Panc1 (cell line): Measurements from ENCODE around the gene ALDH1L2. TPM values are rescaled to one million over a fixed set of nuclear protein-coding genes. Genes with fewer than 3 reads are reported as not detected.

Experiments used
- ATAC-seq: fragments of 200-7000 bp; cut with Tn5 transposase; 2 replicates; pipeline ENCODE4 v1.9.1; 2020; ENCODE audit warnings: mild to moderate bottlenecking, moderate library complexity
- BruUV-seq: library from RNA; stranded (reverse); fragments of 400-500 nt; replicated peaks from 2 replicates; lab custom pipeline; 2021; lab: Mats Ljungman, UMichigan
- CTCF ChIA-PET: fragments of 300-600 bp; sonication (Branson Sonifier 250); formaldehyde crosslinking; loops from one replicate; lab custom pipeline; 2022; ENCODE audit warnings: antibody characterized with exemption; lab: Charles Lee
- POLR2A ChIA-PET: fragments of 300-600 bp; sonication (Branson Sonifier 250); formaldehyde crosslinking; loops from one replicate; lab custom pipeline; 2022; ENCODE audit warnings: antibody characterized with exemption; lab: Charles Lee
- DNase-seq: peaks from one replicate; pipeline ENCODE4 v3.0.0-alpha.2; 2010; ENCODE audit warnings: low read depth, low spot score
- H3K27ac ChIP-seq: 2 replicates; pipeline ENCODE4 v1.5.1; 2011; ENCODE audit warnings: mild to moderate bottlenecking, low read length, inconsistent platforms
- H3K27me3 ChIP-seq: fragments of 200-500 bp; sonication (Bioruptor generic); 2 replicates; pipeline ENCODE4 v1.6.0; 2014; ENCODE audit warnings: low read length, inconsistent platforms; ENCODE audit not compliant: control insufficient read depth, insufficient read depth
- H3K36me3 ChIP-seq: fragments of 200-500 bp; sonication (Bioruptor generic); 2 replicates; pipeline ENCODE4 v1.5.1; 2014; ENCODE audit warnings: inconsistent platforms, mild to moderate bottlenecking, low read length, moderate library complexity; ENCODE audit not compliant: control insufficient read depth, insufficient read depth
- H3K4me1 ChIP-seq: 2 replicates; pipeline ENCODE4 v1.5.1; 2011; ENCODE audit warnings: inconsistent platforms, mild to moderate bottlenecking, low read length, moderate library complexity; ENCODE audit not compliant: control insufficient read depth, insufficient read depth
- H3K4me3 ChIP-seq, 2 experiments: 2 replicates each; pipeline ENCODE4 v1.5.1; 2011 to 2012; ENCODE audit warnings: low read depth in 2 of 2, low read length in 2 of 2, mild to moderate bottlenecking in 2 of 2, inconsistent platforms in 1 of 2, moderate library complexity in 1 of 2
- H3K9me3 ChIP-seq: fragments of 200-500 bp; sonication (Bioruptor generic); 2 replicates; pipeline ENCODE4 v1.5.1; 2014; ENCODE audit warnings: low read depth, mild to moderate bottlenecking, inconsistent platforms, low read length, moderate library complexity; ENCODE audit not compliant: control insufficient read depth, insufficient read depth
- CTCF ChIP-seq: fragments of 450-650 bp; IDR thresholded peaks from 2 replicates; pipeline ENCODE4 v1.5.1; 2017; ENCODE audit warnings: mild to moderate bottlenecking
- POLR2AphosphoS5 ChIP-seq: IDR thresholded peaks from 2 replicates; pipeline ENCODE4 v1.6.1; 2012; ENCODE audit warnings: mild to moderate bottlenecking, low read depth, low read length, moderate library complexity
- REST ChIP-seq, 2 experiments: IDR thresholded peaks; 2 replicates each; pipeline ENCODE4 v1.6.1; 2011 to 2012; ENCODE audit warnings: low read depth in 2 of 2, control low read depth in 1 of 2, low read length in 1 of 2, mild to moderate bottlenecking in 1 of 2, moderate library complexity in 1 of 2; ENCODE audit not compliant: insufficient read depth in 1 of 2
- SIN3A ChIP-seq: IDR thresholded peaks from 2 replicates; pipeline ENCODE4 v1.6.1; 2012; ENCODE audit warnings: low read depth, mild to moderate bottlenecking, low read length, moderate library complexity, borderline replicate concordance; ENCODE audit not compliant: insufficient read depth
- TCF7L2 ChIP-seq: IDR thresholded peaks from 2 replicates; pipeline ENCODE4 v1.6.1; 2011; ENCODE audit warnings: mild to moderate bottlenecking, low read depth, low read length, inconsistent platforms
- in situ Hi-C: cut with HindIII; loops from 2 replicates; pipeline ENCODE4 v1.10.0; 2016; ENCODE audit warnings: low sequenced_read_pairs, low pct_unique_long_range_greater_than_20kb
- intact Hi-C: fragments of 100-400 bp; cut with micrococcal nuclease; formaldehyde crosslinking; loops from one replicate; pipeline ENCODE4 v1.10.0; 2022; ENCODE audit not compliant: unreplicated experiment
- total RNA-seq: library from RNA; stranded (reverse); gene quantifications from one replicate; pipeline ENCODE4 v1.2.1, GENCODE V29; 2021; ENCODE audit not compliant: unreplicated experiment

The ALDH1L2 gene
- total RNA-seq, 1 experiment from 2014 or later, result 2.2 TPM

- in situ Hi-C loops, result no loop called here
- no peak for DNase-seq
- H3K4me1 ChIP-seq, result no peaks in the 10 kb centered on the region
- H3K27ac ChIP-seq, result no peak overlapping the region
- H3K4me3 ChIP-seq, result no peak overlapping the region
- H3K9me3 ChIP-seq, result no peaks in the 10 kb centered on the region
- intact Hi-C loops, result no loop called here
- H3K27me3 ChIP-seq, result no peaks in the 10 kb centered on the region
- ATAC-seq, result no peak
- CTCF ChIA-PET, result no interaction called here
- H3K36me3 ChIP-seq, result no peaks in the 10 kb centered on the region
- no TSS peak for BruUV-seq
- POLR2A ChIA-PET, result no interaction called here
- no peak for TF ChIP-seq CTCF
- TF ChIP-seq POLR2AphosphoS5, result no peak
- TF ChIP-seq TCF7L2, result no peak
- TF ChIP-seq REST (IDR thresholded peaks at IDR 0.05; ENCODE audit: insufficient read depth in 1 of 2, low read depth in 2 of 2, low read length in 1 of 2), result no peak
- TF ChIP-seq SIN3A, result no peak
Measured at GRCh38 chr12:104973250-104973649, 111.0 kb downstream of the ALDH1L2 start.

GRCh38 chr12:104971306-104971705, 113.0 kb downstream of the ALDH1L2 start:
- in situ Hi-C loops, result no loop called here
- DNase-seq (no peak), ATAC-seq (no peak)
- H3K4me1 ChIP-seq, result no peaks in the 10 kb centered on the region
- intact Hi-C loops, result no loop called here
- no peak overlapping the region for H3K27ac ChIP-seq
- no TSS peak for BruUV-seq
- H3K27me3 ChIP-seq, result no peaks in the 10 kb centered on the region
- H3K4me3 ChIP-seq, result no peak overlapping the region
- no peaks in the 10 kb centered on the region for H3K9me3 ChIP-seq
- ChIA-PET POLR2A (interaction anchor here (0.7 kb wide), 1 partner anchor 156 kb away, joined by 3 read pairs; no protein-coding TSS in a partner anchor), CTCF (no interaction called here)
- H3K36me3 ChIP-seq, result no peaks in the 10 kb centered on the region
- TF ChIP-seq CTCF (no peak), REST (IDR thresholded peaks at IDR 0.05; ENCODE audit: insufficient read depth in 1 of 2, low read depth in 2 of 2, low read length in 1 of 2) (no peak), TCF7L2 (no peak), POLR2AphosphoS5 (no peak), SIN3A (no peak)
